WI38 (cell line): ENCODE measurements around the gene RFLNA.

Experiments
- H3K4me3 ChIP-seq: 2 replicates; pipeline ENCODE4 v1.5.1; 2011; ENCODE audit warnings: low read depth, mild to moderate bottlenecking, control low read depth, low read length
- CTCF ChIP-seq: IDR thresholded peaks from 2 replicates; pipeline ENCODE4 v1.5.1; 2012; ENCODE audit warnings: low read depth, mild to moderate bottlenecking, control low read depth, low read length

The RFLNA gene

GRCh38 chr12:124308741-124309140 lies 13.8 kb downstream of the RFLNA start:
- no peak overlapping the region for H3K4me3 ChIP-seq

GRCh38 chr12:124309231-124309630 lies 14.3 kb downstream of the RFLNA start:
- no peak for TF ChIP-seq CTCF
- H3K4me3 ChIP-seq = no peak overlapping the region

More at GRCh38 chr12:124308741-124309140, 13.8 kb downstream of the RFLNA start:
- no peak for TF ChIP-seq CTCF

- H3K4me3 ChIP-seq = no peak overlapping the region
- no peak for TF ChIP-seq CTCF
These were observed 14.9 kb downstream of the RFLNA start for GRCh38 chr12:124309744-124310143.

- H3K4me3 ChIP-seq = no peak overlapping the region
- TF ChIP-seq CTCF = no peak
These were observed 15.3 kb downstream of the RFLNA start for GRCh38 chr12:124310178-124310577.

- no peak overlapping the region for H3K4me3 ChIP-seq
- no peak for TF ChIP-seq CTCF
These were observed 15.9 kb downstream of the RFLNA start for GRCh38 chr12:124310785-124311184.

GRCh38 chr12:124311292-124312109 lies 16.6 kb downstream of the RFLNA start:
- no peak overlapping the region for H3K4me3 ChIP-seq
- TF ChIP-seq CTCF = no peak

- no peak overlapping the region for H3K4me3 ChIP-seq
- no peak for TF ChIP-seq CTCF
These were observed 17.7 kb downstream of the RFLNA start for GRCh38 chr12:124312601-124313000.
